ENCODE measurements around the gene CRAT. TPM values are rescaled to one million over a fixed set of nuclear protein-coding genes. Genes with fewer than 3 reads are reported as not detected.

Gene CRAT
- total RNA-seq, 3 donors from 2014 or later: 18.7 to 74.7 (median 35.7) TPM

DNA sequence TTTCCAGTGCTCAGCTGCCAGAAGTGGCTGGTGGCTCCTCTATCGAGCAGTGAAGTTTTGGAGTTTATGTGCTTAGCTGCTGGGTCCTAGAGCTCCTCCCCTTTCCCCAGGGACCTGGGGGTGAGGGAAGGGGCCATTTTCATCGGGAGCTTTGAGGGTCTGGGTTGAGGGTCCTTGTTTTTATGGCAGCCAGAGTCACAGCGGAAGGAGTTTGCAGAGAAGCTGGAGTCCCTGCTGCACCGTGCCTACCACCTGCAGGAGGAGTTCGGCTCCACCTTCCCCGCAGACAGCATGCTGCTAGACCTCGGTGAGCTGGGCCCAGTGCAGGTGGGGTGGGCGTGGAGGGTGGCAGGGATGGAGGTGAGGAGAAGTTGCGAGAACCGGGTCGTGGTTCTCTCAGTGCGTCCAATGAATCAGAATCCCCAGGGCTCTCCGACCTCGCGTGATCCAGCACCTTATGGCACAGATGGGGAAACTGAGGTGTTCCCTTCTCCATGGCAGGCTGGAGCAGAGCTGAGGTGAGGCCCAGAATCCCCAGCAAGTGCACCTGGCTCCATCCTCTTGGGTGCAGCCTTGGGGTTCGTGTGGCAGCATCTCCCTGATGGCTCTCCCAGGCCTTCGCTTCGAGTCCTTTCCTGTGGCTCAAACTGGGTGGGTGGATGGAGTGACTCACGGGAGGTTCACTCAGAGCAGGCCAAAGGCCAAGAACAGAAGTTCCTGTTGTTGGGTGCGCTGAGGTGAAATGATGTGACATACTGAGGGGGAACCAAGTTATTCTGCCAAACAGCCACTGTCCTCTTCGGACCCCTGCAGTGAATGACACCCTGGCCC lies 51.4 kb downstream of the CRAT start:
- H3K27ac ChIP-seq: no peak overlapping the region
- no peak overlapping the region for H3K4me3 ChIP-seq
- no peaks in the 10 kb centered on the region for H3K9me3 ChIP-seq
- H3K27me3 ChIP-seq: no peaks in the 10 kb centered on the region
- peaks cover 8% of the 10 kb centered on the region for H3K36me3 ChIP-seq
- H3K4me1 ChIP-seq: no peaks in the 10 kb centered on the region
- TF ChIP-seq, protein P1, sequence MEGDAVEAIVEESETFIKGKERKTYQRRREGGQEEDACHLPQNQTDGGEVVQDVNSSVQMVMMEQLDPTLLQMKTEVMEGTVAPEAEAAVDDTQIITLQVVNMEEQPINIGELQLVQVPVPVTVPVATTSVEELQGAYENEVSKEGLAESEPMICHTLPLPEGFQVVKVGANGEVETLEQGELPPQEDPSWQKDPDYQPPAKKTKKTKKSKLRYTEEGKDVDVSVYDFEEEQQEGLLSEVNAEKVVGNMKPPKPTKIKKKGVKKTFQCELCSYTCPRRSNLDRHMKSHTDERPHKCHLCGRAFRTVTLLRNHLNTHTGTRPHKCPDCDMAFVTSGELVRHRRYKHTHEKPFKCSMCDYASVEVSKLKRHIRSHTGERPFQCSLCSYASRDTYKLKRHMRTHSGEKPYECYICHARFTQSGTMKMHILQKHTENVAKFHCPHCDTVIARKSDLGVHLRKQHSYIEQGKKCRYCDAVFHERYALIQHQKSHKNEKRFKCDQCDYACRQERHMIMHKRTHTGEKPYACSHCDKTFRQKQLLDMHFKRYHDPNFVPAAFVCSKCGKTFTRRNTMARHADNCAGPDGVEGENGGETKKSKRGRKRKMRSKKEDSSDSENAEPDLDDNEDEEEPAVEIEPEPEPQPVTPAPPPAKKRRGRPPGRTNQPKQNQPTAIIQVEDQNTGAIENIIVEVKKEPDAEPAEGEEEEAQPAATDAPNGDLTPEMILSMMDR (IDR thresholded peaks at IDR 0.05): no peak
- TF ChIP-seq POLR2AphosphoS5 (IDR thresholded peaks at IDR 0.05) (no peak), POLR2A (IDR thresholded peaks at IDR 0.05) (no peak)
- no peak for DNase-seq (ENCODE audit: low spot score in 2 of 2)
- intact Hi-C loops (cut with DNase I; ENCODE audit: low total_unique reads): loop anchor here (2.0 kb wide), 1 partner anchor 60 kb away; no protein-coding TSS in a partner anchor

DNA sequence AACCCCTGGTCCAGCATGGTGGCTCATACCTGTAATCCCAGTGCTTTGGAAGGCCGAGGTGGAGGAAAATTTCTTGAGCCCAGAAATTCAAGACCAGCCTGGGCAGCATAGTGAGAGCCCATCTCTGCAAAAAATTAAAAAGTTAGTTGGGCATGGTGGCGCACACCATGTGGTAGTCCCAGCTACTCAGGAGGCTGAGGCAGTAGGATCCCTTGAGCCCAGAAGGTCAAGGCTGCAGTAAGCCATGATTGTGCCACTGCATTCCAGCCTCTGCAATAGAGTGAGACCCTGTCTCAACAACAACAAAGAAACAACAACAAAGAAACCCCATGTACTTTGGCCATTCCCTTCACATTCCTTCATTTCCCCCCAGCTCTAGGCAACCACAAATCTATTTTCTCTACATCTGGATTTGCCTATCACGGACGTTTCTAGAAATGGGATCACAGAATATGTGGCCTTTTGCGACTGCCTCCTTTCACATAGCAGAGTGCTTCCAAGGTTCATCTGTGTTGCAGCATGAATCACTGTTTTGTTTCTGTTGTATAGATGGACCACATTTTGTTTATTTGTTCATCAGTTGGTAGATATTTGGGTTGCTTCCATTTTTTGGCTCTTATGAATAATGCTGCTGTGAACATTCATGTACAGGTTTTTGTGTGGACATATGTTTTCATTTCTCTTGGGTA lies 56.3 kb downstream of the CRAT start:
- Histone ChIP-seq H3K27ac (no peak overlapping the region), H3K4me1 (no peaks in the 10 kb centered on the region), H3K4me3 (no peak overlapping the region), H3K27me3 (no peaks in the 10 kb centered on the region), H3K36me3 (peaks cover 7% of the 10 kb centered on the region), H3K9me3 (no peaks in the 10 kb centered on the region)
- TF ChIP-seq POLR2AphosphoS5 (IDR thresholded peaks at IDR 0.05) (no peak), POLR2A (IDR thresholded peaks at IDR 0.05) (no peak)
- TF ChIP-seq, protein P1 (IDR thresholded peaks at IDR 0.05): no peak
- DNase-seq (ENCODE audit: low spot score in 2 of 2): no peak
- intact Hi-C loops (cut with DNase I; ENCODE audit: low total_unique reads): no loop called here

DNA sequence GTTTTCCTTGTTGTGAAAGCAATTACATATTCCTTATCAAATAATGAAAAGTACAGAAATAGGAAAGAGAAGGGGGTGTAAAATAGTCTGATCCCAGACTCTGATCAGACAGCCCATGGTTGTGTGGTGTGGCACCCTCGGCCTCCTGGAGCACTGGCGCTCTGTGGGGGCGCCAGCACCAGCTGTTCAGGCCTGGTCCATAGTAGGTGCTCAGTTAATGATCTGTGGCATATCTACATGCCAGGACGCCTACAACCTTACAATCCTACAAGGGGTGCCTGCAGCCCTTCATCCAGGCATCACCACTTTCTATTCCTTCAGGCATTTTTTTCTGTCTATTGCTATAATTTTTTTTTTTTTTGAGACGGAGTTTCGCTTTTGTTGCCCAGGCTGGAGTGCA lies 57.6 kb downstream of the CRAT start:
- TF ChIP-seq, protein P1 (IDR thresholded peaks at IDR 0.05): no peak
- TF ChIP-seq POLR2AphosphoS5 (IDR thresholded peaks at IDR 0.05): no peak
- no peak for TF ChIP-seq POLR2A (IDR thresholded peaks at IDR 0.05)
- peak overlapping the region in 1 of 2 donors; percentile 15 for H3K27ac ChIP-seq
- no peak for DNase-seq (ENCODE audit: low spot score in 2 of 2)
- no peaks in the 10 kb centered on the region for H3K27me3 ChIP-seq
- H3K9me3 ChIP-seq: no peaks in the 10 kb centered on the region
- intact Hi-C loops (cut with DNase I; ENCODE audit: low total_unique reads): no loop called here
- H3K36me3 ChIP-seq: peaks cover 9% of the 10 kb centered on the region
- no peak overlapping the region for H3K4me3 ChIP-seq
- H3K4me1 ChIP-seq: no peaks in the 10 kb centered on the region

DNA sequence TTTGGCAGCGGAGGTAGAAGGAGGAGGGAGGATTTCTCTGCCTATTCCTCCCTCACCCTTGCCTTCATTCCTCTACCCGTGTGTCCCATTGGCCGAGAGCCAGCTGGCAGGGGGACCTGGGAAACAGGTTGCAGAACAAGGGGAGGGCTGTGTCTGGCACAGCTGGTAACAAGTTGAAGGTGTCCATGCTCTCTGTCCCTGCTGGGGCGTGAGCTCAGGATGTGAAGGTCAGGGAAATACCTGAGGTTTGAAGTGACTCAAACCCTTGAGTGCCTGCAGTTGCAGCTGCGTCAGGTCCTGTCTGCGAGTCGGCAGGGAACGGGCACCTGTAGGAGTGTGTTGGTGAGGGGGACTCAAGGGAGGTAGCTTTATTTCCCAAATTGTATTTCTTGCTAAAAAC lies 58.0 kb downstream of the CRAT start:
- intact Hi-C loops (cut with DNase I; ENCODE audit: low total_unique reads): no loop called here
- peaks cover 9% of the 10 kb centered on the region for H3K36me3 ChIP-seq
- H3K27ac ChIP-seq: peak overlapping the region in 1 of 2 donors; percentile 15
- H3K4me1 ChIP-seq: no peaks in the 10 kb centered on the region
- no peaks in the 10 kb centered on the region for H3K27me3 ChIP-seq
- TF ChIP-seq POLR2AphosphoS5 (IDR thresholded peaks at IDR 0.05): peak; percentile 28 to 58 (median 43)
- TF ChIP-seq POLR2A (IDR thresholded peaks at IDR 0.05): no peak
- TF ChIP-seq, protein P1 (IDR thresholded peaks at IDR 0.05): no peak
- H3K4me3 ChIP-seq: no peak overlapping the region
- H3K9me3 ChIP-seq: no peaks in the 10 kb centered on the region
- DNase-seq (ENCODE audit: low spot score in 2 of 2): peak; percentile 90 to 92

Other genes starting within 250 kb of the CRAT start
- gene KYAT1, start 228.8 kb downstream of the CRAT start, total RNA-seq: 1 to 10 TPM; 3.0 to 7.6 (median 7.2) TPM
- 10 to 100 TPM; 26.1 to 52.7 (median 40.6) TPM for gene LRRC8A, start 228.7 kb downstream of the CRAT start, total RNA-seq
- gene PHYHD1, start 189.8 kb downstream of the CRAT start, total RNA-seq: 10 to 100 TPM; 24.3 to 67.0 (median 44.8) TPM
- 10 to 100 TPM; 11.1 to 16.2 (median 14.3) TPM for gene DOLK, start 163.2 kb downstream of the CRAT start, total RNA-seq
- gene NUP188, start 163.1 kb downstream of the CRAT start, total RNA-seq: 10 to 100 TPM; 32.3 to 49.5 (median 36.0) TPM
- 100 to 1,000 TPM in 2 of 3 donors, 10 to 100 TPM in 1; 59.2 to 227 (median 150) TPM for gene SH3GLB2, start 82.5 kb downstream of the CRAT start, total RNA-seq
- gene MIGA2, start 74.2 kb downstream of the CRAT start, total RNA-seq: 10 to 100 TPM; 25.3 to 28.8 (median 27.9) TPM
- 1 to 10 TPM; 5.6 to 9.2 (median 8.6) TPM for gene DOLPP1, start 29.7 kb downstream of the CRAT start, total RNA-seq
- gene PTPA, start 622 bp upstream of the CRAT start, total RNA-seq: 10 to 100 TPM; 34.2 to 83.4 (median 71.1) TPM
- gene IER5L, start 67.5 kb upstream of the CRAT start, total RNA-seq: 10 to 100 TPM in 2 of 3 donors, 1 to 10 TPM in 1; 4.3 to 18.4 (median 18.1) TPM

Data from breast epithelium (tissue), 4 donors.